AG04449 (cell line): ENCODE results near the gene TM4SF18.

Source experiments
- CTCF ChIA-PET: fragments of 350-600 bp; formaldehyde crosslinking; extraction: SDS; loops from one replicate; lab custom pipeline; 2021; ENCODE audit warnings: antibody characterized with exemption; lab: Yijun Ruan, JAX
- POLR2A ChIA-PET: fragments of 400-600, 350-600 bp; formaldehyde crosslinking; extraction: SDS; loops from one replicate; lab custom pipeline; 2020; ENCODE audit warnings: antibody characterized with exemption, inconsistent platforms; lab: Yijun Ruan, JAX
- DNase-seq: peaks from one replicate; pipeline ENCODE4 v3.0.0-alpha.2; 2010; ENCODE audit warnings: low read depth, low spot score
- H3K4me3 ChIP-seq: 2 replicates; pipeline ENCODE4 v1.5.1; 2011; ENCODE audit warnings: low read depth, mild to moderate bottlenecking, control low read depth, low read length
- TF ChIP-seq, protein P1 (sequence below): IDR thresholded peaks from one replicate; pipeline ENCODE4 v1.5.1; 2011; ENCODE audit warnings: mild to moderate bottlenecking, moderate library complexity, low read length, control low read depth, inconsistent platforms; ENCODE audit not compliant: insufficient read depth; ENCODE audit errors: missing control alignments

Gene TM4SF18

DNA sequence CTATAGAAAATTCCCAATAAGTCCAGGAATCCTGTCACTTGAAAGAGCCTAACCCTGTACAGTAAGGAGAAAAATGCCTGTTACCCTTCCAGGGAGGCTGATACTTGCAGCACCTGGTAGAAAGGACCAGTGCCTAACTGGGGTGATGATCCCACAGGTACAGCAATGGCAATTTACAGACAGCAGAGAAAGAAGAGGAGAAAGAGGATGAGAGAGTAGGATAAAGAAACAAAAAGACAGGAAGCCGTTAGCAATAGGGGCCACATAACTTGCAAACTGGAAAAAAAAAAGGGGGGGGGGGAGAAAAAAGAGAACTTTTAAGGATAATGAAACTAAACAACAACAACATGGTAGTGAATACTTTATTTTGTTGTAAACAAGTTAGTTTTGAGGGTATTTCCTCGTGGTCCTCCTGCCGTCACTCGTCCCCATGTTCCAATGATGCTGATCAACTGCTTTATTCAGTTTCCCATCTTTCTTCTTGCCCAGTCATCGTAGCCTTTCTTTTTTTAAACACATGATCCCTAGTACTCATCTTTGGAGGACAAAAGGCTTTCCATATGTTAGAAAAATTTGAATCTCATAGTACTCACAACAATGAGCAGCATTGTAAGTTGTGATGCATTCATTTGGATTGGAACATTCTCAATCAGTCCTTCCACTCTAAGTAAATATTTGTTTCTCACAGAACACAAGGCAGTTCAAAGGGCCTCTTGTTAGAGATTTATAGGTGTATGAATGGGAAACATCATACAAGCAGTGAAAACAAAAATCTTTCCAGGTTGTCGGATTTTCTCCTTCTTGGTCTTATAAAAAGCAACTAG, 35.5 kb upstream of the TM4SF18 start:
- POLR2A ChIA-PET, result no interaction called here
- DNase-seq, result no peak
- CTCF ChIA-PET, result interaction anchor here (0.6 kb wide), 1 partner anchor 80 kb away, joined by 3 read pairs; no protein-coding TSS in a partner anchor
- H3K4me3 ChIP-seq, result no peak overlapping the region
- TF ChIP-seq, protein P1, sequence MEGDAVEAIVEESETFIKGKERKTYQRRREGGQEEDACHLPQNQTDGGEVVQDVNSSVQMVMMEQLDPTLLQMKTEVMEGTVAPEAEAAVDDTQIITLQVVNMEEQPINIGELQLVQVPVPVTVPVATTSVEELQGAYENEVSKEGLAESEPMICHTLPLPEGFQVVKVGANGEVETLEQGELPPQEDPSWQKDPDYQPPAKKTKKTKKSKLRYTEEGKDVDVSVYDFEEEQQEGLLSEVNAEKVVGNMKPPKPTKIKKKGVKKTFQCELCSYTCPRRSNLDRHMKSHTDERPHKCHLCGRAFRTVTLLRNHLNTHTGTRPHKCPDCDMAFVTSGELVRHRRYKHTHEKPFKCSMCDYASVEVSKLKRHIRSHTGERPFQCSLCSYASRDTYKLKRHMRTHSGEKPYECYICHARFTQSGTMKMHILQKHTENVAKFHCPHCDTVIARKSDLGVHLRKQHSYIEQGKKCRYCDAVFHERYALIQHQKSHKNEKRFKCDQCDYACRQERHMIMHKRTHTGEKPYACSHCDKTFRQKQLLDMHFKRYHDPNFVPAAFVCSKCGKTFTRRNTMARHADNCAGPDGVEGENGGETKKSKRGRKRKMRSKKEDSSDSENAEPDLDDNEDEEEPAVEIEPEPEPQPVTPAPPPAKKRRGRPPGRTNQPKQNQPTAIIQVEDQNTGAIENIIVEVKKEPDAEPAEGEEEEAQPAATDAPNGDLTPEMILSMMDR, result no peak

DNA sequence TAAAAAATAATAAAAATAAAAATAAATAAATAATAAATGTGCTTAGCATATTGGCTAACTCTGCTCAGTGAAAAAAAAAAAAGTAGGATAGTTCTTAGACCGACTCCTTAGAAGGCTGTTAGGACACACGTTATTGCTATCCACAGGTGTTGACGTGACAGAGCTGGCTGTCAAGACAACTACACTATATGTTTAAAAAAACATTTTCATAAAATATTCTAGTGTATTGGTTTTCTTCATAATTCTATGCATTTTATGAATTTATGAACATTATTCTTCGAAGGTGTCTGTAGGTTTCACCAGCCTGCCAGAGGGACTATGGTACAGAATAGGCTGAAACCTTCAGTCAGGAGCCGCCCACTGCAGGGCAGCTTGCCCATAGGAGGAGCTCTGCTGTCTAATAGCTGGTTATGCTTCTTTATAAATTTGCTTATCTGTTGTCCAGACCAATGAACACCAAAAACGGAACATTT, 34.8 kb upstream of the TM4SF18 start:
- ChIA-PET POLR2A (no interaction called here), CTCF (interaction anchor here (0.6 kb wide), 1 partner anchor 81 kb away, joined by 3 read pairs; no protein-coding TSS in a partner anchor)
- no peak for DNase-seq
- H3K4me3 ChIP-seq, result no peak overlapping the region
- TF ChIP-seq, protein P1, result no peak

DNA sequence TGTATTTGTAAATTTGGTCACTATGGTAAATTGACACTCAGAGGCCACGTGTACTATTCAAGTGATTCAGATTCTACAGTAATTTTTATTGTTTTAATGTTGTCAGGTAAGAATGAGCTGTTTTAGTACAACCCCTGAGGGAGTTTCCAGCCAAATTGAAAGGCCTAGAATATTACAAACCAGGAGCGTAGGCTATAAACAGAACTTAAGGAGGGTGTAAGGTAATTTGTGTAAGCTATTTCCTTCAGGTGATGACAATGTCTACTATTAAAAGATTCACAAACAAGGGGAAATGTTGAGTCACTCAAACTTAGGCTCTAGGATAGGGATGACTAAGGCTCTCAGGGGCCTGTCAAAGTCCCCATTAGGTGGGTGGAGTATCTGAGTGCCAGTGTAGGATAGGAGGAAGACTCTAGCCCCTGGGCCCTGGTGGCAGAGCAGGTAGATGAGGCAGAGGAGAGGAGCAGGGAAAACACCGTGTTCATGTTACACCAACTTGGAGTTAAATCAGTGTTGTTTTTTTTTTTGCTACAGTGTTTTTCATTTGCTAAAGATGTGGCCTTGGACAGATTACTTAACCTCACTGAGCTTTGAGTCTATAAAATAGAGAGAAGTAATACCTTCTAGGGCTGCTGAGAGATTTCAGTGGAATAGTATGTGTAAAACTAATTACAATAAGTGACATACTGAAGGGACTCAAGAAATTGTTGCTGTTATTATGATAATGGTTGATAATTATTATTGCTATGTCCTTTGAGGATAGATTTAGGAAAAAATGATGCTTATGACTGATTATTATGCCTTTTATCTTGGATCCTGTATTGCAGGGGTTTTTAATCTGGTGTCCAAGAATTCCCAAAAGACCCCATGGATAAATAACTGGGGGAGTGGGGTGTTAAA, 33.8 kb upstream of the TM4SF18 start:
- no peak for DNase-seq
- ChIA-PET POLR2A (no interaction called here), CTCF (interaction anchor here (1.0 to 1.4 kb wide), 2 partner anchors 10 to 16 kb away, joined by 3 to 4 read pairs; no protein-coding TSS in a partner anchor)
- TF ChIP-seq, protein P1, result no peak
- no peak overlapping the region for H3K4me3 ChIP-seq

DNA sequence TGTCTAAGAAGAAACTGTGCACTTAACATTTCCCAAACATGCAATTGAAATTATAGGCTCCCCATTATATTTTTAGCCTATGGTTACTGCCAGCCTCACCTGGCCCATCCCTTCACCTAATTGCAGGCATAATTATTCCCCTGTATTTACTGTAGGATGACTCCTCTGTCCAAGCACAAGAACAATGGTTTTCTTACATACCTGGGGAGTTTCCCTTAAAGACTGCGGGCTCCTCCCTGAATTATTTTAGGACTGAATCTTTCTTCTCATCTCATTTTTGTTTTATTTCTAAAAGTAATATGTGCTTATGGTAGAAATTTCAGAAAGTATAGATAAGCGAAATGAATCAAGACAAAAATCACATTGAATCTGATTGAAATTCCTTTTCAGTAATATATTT, 32.6 kb upstream of the TM4SF18 start:
- no peak overlapping the region for H3K4me3 ChIP-seq
- ChIA-PET CTCF (interaction anchor here (5.5 kb wide), 1 partner anchor 14 kb away, joined by 52 read pairs; no protein-coding TSS in a partner anchor), POLR2A (no interaction called here)
- TF ChIP-seq, protein P1, result no peak
- DNase-seq, result no peak

DNA sequence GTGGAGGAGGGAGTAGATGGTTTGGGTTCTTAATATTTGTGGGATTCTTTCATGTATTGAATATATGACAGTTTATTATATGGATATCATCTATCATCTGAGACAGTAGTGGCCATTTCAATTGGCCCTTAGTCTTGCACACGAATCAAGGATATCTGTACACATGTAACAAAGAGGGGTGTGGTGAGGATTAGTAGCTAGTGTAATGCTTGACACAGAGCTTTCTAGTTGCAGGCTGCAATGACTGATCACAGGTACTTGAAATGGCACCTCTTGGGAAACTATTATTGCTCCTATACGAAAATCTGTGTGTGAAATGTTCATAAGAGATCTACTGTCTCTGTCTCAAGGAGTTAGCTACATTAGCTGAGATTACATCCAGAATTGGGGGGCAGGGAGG, 31.2 kb upstream of the TM4SF18 start:
- H3K4me3 ChIP-seq, result no peak overlapping the region
- ChIA-PET CTCF (interaction anchor here (0.8 to 5.5 kb wide), 3 partner anchors 8 to 16 kb away, joined by 3 to 52 read pairs (median 10); no protein-coding TSS in a partner anchor), POLR2A (no interaction called here)
- TF ChIP-seq, protein P1, result no peak
- no peak for DNase-seq
